C4-2B (cell line): ENCODE measurements around the gene ADCY6.

ENCODE experiments used
- CTCF ChIP-seq: fragments of 450-650 bp; conservative IDR thresholded peaks from 2 replicates; pipeline ENCODE4 v1.5.1; 2017; ENCODE audit warnings: mild to moderate bottlenecking
- ZFX ChIP-seq: fragments of 450-650 bp; IDR thresholded peaks from 2 replicates; pipeline ENCODE4 v1.6.1; 2017

GRCh38 chr12:48750215-48750614 is 38.7 kb downstream of the ADCY6 start:
- TF ChIP-seq CTCF (no peak), ZFX (no peak)
